Umbilical cord (tissue), 2 donors: Measurements from ENCODE around the gene SYT8. TPM values are rescaled to one million over a fixed set of nuclear protein-coding genes. Genes with fewer than 3 reads are reported as not detected.
A peak's percentile ranks its signal among the peaks of the same experiment; 100 is the strongest.
"Not testable (repeated sequence)": the region's sequence is repeated elsewhere in the genome, so short reads cannot be mapped to it uniquely, and the experiment has no call there.

ENCODE experiments used
- DNase-seq: peaks from one replicate; pipeline ENCODE4 v3.0.0-alpha.2; 2015; ENCODE audit warnings: low spot score
- total RNA-seq: library from RNA; depleted of rRNA; stranded (reverse); fragments of >200 nt; gene quantifications from one replicate; pipeline ENCODE4 v1.2.3, GENCODE V29; 2014; ENCODE audit warnings: low replicate concordance; ENCODE audit not compliant: insufficient read depth

SYT8 gene
- total RNA-seq: 11.1 TPM

DNA sequence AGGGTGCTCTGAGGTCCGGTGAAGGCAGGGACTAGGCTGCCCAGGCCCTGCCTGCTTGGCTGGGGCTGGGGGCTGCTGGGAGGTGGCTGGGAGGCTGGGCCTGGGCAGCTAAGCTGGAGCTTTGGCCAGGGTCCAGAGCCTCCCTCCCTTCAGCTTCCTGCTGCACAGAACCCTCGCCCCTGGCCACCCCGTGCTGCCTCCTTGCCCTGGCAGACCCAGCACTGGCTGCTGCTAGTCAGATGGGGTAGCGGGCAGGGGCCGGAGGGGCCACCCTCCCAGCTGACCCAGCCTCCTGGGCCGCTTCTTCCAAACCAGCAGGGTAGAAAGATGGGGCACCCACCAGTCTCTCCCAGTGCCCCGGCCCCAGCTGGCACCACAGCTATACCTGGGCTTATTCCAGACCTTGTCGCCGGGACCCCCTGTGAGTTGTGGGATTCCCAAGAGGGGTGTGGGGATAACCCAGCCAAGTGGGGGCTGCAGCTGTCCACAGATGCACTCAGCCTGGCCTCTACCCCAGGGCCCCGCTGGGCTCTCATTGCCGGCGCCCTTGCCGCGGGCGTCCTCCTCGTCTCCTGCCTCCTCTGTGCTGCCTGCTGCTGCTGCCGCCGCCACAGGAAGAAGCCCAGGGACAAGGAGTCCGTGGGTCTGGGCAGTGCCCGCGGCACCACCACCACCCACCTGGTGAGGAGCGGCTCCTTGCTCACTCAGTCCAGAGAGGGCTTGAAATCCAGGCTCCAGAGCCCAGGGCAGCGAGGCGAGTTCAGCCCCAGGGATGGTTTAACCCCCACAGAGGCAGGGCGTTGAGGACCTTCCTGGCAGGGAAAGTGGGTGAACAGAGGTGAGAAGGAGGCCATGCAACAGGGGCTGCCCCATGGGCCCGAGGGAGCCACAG lies at the start of gene SYT8:
Gene SYT8, plus strand, starts transcription at position 212 of the 892 bp plus-strand sequence. Its CDS starts 116 bp downstream, at position 328.
- DNase-seq: no peak

DNA sequence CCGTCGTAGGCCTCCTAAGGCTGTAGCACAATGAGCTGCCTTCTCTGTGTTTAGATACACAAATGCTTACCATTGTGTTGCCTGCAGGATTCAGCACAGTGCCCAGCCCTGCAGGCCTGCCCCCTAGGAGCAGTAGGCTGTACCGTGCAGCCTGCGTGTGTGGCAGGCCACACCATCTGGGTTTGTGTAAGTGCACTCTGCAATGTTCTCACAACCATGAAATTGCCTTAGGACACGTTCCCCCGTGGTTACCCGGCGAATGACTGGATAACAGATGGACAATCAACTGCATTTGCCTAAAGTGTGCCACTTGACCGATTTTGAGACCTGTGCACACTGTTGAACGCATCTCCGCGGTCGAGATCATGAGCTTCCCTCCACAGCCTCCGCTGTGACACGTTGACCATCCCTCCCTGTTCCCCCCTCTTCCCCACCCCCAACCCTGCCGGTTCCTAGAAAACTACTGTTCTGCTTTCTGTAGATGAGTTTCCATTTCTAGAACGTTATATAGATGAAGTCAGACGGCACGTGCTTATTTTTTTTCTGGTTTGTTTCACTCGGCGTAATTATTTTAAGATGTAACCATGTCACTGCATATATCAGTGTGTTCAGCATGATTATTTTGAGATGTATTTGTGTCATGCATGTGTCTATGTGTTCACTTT lies 48.9 kb upstream of the SYT8 start:
- DNase-seq: no peak

DNA sequence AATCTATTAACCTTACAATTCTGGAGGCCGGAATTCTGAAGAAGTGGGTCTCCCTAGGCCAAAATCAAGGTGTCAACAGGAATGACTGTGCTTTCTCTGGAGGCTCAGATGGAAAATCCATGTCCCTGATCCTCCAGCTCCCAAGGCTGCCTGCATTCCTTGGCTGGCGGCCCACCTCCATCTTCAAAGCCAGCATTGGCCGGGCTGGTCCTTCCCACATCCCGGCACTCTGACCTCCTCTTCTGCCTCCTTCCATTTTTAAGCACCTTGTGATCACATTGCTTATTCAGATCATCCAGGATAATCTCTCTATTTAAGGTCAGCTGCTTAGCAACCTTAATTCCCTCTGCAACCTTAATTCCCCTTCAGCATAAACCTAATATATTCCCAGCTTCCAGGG lies 48.3 kb upstream of the SYT8 start:
- DNase-seq: no peak

DNA sequence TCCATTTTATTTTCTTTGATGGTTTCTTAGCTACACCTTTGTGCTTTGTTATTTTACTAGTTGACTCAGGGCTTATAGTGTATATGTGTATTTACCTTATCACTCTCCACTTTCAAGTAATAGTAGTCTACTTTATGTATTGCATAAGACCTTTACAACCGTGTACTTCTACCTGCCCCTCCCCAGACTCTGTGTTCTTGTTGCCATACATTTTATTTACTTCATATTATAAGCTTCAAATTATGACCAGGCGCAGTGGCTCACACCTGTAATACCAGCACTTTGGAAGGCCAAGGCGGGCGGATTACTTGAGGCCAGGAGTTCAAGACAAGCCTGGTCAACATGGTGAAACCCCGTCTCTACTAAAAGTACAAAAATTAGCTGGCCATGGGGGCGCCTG lies 42.9 kb upstream of the SYT8 start:
- no peak for DNase-seq

DNA sequence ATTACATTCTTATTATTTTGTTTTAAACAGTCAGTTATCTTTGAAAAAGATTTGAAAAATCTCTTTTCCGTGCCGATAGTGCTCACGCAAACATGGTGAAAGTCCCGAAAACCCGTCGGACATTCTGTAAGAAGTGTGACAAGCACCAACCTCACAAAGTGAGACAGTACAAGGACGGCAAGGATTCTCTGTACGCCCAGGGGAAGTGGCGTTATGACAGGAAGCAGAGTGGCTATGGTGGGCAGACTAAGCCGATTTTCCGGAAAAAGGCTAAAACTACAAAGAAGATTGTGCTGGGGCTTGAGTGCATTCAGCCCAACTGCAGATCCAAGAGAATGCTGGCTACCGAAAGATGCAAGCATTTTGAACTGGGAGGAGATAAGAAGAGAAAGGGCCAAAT lies 42.3 kb upstream of the SYT8 start:
- DNase-seq: no peak

DNA sequence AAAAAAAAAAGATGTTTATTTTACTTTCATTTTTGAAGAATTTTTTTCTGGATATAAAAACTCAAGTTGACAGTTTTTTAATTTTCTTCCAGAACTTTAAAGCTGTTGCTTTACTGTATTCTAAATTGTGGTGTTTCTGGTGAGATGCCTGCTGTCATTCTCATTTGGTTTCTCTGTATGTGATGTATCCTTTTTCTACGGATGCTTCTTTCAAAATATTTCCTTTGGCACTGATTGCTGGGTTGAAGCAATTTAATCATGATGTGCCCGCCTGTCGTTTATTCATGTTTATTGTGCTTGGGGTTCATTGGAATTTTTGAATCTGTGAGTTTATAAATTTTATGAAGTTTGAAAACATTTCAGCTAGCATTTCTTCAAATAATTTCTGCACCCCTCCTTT lies 41.7 kb upstream of the SYT8 start:
- DNase-seq: no peak

DNA sequence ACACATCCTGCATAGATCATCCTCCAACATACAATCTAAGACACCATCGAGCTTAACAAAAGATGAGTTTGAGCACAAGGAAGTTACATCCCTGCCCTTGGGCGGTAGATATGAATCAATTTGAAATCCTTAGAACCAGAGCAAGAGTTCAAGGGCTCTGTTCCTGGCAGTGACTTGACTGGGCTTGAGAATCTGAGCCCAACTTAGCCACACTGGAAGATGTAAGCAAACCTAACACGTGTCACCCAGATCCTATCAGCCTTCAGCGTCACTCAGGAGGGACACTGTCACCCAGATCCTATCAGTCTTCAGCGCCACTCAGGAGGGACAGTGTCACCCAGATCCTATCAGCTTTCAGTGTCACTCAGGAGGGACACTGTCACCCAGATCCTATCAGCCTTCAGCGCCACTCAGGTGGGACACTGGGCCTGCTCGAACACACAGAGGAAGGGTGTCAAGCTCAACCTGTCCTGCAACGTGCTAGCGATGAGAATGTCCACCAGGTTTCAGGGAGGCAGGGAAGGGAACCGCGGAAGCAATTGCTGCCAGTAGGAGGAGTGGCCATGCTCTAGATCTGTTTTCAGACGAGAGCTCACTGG lies 38.3 kb upstream of the SYT8 start:
- DNase-seq: no peak

DNA sequence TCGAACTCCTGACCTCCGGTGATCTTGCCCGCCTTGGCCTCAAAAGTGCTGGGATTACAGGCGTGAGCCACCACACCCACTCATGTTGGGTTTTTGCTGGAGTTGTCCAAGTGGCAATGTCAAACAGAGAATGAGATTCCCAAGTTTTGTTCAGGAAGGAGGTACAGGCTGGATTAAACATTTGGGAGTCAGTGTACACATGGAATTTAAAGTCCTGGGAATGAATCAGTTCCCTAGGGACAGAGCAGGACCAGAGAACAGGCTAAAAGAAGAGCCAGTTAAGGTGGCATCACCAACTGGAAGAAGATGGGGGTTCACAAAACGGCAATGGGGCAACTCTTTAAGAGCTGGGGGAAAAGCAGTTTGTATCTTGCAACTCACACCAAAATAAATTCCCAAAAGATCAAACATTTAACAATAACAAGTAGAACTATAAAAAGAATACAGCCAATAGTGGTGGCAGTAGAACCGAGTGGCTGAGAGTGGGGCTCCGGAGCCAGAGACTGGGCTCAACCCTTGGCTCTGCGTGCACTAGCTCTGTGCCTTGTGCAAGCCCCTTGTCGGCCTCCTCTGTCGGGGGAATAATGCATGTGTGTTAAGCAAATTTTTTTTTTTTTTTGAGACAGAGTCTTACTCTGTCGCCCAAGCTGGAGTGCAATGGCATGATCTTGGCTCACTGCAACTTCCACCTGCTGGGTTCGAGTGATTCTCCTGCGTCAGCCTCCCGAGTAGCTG lies 37.2 kb upstream of the SYT8 start:
- no peak for DNase-seq

DNA sequence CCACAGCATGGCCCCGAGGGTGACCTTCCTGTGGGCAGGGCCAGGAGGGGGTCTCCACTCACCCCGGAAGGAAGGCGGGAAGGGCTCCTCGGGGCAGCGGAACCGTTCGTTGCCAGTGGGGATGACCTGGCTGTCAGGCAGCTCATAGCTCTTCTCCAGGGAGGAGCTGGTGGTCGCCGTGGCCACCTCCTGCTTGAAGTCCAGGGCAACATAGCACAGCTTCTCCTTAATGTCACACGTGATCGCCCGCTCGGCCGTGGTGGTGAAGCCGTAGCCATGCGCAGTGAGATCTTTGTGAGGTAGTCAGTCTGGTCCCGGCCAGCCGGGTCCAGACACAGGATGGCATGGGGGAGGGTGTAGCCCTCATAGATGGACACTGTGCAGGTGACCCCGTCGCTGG lies 31.5 kb upstream of the SYT8 start:
- DNase-seq: no peak

DNA sequence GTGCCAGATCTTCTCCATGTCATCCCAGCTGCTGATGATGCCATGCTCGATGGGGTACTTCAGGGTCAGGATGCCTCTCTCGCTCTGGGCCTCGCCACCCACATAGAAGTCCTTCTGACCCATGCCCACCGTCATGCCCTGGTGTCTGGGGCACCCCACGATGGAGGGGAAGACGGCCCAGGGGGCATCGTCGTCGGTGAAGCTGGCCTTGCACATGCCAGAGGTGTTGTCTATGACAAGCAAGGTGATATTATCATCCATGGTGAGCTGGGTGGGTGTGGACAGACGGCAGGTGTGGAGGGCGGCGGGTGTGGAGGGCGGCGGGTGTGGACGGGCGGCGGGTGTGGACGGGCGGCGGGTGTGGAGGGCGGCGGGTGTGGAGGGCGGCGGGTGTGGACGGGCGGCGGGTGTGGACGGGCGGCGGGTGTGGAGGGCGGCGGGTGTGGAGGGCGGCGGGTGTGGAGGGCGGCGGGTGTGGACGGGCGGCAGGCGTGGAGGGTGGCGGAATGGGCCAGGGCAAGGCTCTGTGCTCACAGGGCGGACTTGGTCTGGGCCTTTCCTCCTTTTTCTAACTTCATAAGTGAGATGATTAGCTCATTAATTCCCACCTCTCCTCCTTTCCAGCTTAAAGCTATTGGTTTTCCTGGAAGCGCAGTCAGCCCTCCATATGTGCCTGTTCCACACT lies 30.8 kb upstream of the SYT8 start:
- DNase-seq: not testable (repeated sequence)

DNA sequence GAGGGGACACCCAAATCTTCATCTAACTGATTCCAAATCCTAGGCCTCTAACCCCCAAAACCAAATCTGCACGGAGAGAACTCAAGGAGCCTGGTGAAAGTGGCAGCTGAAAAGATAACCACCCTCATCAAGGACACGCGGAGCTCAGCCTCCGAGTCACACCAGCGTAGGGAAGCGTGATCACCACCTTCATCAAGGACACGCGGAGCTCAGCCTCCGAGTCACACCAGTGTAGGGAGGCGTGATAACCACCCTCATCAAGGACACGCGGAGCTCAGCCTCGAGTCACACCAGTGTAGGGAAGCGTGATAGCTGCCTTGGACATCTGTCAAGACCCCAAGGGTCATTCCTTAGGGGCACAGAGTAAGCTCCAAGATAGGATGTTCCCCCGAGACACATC lies 29.3 kb upstream of the SYT8 start:
- DNase-seq: no peak

DNA sequence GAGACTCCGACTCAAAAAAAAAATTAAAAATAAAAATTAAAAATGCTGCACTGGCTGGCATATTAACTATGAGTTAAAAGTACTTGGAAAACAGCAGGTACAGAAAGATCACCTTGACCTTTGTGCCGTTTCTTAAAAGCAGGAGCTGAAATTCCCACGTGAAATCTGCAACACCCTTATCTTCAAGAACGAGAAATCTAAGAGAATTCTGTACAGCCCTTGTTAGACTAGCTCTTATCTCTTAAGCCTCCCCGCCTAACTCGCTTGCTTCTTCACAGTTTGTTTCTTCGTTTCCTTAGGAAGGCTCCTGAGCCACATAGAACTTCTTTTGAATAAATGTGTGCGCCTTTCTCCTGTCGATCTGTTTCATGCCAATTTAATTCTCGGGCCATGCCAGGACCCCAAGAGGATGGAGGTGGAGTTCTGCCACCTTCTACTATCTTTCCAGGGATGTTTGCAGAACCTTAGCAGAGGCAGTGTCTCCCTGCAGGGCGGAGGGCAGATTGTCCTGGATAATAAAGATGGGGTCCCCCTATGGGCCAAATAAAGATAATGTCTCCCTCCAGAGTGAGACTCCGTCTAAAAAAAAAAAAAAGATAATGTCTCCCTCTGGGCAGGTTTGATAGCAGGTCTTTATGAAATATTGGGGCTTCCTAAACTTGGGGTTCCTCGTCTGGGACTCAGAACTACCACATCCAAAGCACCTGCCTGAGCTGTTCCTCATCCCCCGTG lies 27.4 kb upstream of the SYT8 start:
- DNase-seq: peak; percentile 53

- DNase-seq: no peak
Observed at GRCh38 chr11:1810761-1811160, 24.0 kb upstream of the SYT8 start.

DNA sequence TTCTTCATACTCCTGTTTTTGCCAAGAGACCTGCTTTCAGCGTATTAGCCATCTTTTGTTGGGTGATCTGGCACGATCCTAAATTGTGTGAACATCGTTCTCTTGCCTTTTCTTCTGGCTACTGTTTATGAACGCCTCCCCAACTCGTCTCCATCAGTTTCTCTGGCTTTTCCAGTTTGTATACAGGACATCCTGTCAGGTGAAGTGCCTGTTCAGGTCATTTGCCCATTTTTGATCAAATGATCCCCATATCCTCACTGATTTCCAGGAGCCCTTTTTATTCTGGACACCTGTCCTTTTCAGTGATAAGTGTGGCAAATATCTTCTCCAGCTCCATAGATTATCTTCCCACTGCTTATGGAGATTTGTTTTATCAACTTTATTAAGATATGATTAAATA lies 22.5 kb upstream of the SYT8 start:
- no peak for DNase-seq

DNA sequence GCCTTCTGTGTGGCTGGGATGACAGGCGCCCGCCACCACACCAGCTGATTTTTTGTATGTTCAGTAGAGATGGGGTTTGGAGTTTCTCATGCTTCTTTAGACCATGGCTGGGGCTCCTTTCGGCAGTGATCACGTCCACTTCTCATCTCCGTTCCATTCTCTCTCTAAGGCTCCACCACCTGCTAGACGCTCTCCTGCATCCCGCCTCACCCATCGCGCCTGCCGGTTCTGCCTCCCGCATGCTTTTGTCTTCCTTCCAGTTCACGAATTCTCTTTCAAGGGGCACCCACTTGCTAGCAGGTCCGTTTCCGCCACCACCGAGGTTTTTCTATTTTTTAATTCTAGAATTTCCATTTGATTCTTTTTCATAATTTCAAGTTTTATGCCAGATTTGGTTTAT lies 22.0 kb upstream of the SYT8 start:
- no peak for DNase-seq

- DNase-seq: not testable (repeated sequence)
Observed at GRCh38 chr11:1813356-1813755, 21.4 kb upstream of the SYT8 start.

DNA sequence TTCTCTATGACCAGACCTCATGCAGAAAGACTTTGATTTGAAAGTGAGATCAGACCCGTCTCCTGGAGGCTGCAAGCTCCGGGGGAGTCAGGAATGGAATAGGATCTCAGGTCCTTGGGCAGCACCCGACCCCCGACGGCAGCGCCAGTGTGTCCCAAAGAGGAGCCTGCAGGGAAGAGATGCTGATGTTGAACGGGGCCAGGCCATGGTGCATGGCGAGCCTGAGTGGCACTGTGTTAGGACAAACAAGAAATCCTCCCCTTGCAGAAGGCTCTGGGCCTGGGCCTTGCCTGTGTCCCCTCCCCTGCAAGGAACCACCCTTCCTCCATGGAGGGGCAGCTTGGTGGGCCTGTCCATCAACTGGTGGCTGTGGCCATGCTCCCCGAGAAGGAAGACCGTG lies 20.1 kb upstream of the SYT8 start:
- DNase-seq: no peak

DNA sequence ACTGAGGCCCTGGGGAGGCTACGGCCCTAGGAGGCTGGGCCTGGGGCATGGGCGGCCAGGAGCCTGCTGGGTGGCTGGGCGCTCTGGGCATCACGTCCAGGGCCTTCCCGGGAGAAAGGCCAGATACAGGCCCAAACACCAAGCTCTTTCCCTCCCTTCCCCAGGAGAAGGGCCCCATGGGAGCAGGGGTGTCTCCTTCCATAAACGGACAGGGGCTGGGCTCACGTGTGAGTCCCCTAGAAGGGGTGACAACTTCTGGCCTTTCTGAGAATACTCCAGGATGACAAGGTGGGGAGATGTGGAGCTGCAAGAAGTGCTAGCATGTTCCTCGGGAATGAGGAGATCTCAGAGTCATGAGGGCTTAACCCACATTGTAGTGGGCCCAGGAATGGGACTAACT lies 19.5 kb upstream of the SYT8 start:
- no peak for DNase-seq

GRCh38 chr11:1815751-1816150 lies 19.0 kb upstream of the SYT8 start:
- DNase-seq: no peak

DNA sequence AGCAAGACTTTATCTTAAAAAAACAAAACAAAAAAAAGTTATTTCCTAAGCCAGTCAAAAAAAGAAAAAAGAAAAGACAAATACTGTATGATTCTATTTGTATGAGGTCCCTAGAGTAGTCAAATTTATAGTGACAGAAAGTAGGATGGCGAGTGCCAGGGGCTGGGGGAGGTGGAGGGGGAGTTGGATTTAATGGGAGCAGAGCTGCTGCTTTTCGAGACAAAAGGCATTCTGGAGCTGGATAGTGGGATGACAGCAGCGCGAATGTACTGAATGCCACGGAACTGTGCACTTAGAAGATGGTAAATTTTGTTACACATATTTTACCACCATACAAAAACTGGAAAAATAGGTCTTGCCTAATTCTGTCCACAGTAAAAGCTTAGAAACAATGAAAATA lies 17.8 kb upstream of the SYT8 start:
- no peak for DNase-seq

- no peak for DNase-seq
Observed at GRCh38 chr11:1817511-1817910, 17.3 kb upstream of the SYT8 start.
